ENCODE measurements around the gene HOPX. TPM values are rescaled to one million over a fixed set of nuclear protein-coding genes. Genes with fewer than 3 reads are reported as not detected.
"Not testable (repeated sequence)": the region's sequence is repeated elsewhere in the genome, so short reads cannot be mapped to it uniquely, and the experiment has no call there.

Gene HOPX
- total and polyA plus RNA-seq, 7 experiments from 2014 or later = 0.64 to 46.3 (median 5.5) TPM

- Mint-ChIP-seq H3K27ac (no peak overlapping the region), H3K4me3 (no peak overlapping the region), H3K9me3 (no peaks in the 10 kb centered on the region), H3K36me3 (no peaks in the 10 kb centered on the region), H3K4me1 (peaks cover 0 to 32% (median 8%) of the 10 kb centered on the region in 7 donors), H3K27me3 (peaks cover 0 to 12% (median 0%) of the 10 kb centered on the region in 5 donors)
- intact Hi-C loops (cut with micrococcal nuclease) = no loop called here
- CTCF ChIA-PET = interaction anchor here (0.8 kb wide), 1 partner anchor 108 kb away, joined by 4 read pairs; no protein-coding TSS in a partner anchor
- Histone ChIP-seq H3K4me3 (ENCODE audit: low read length) (no peak overlapping the region), H3K36me3 (ENCODE audit: control insufficient read depth in 2 of 3, insufficient read depth in 3 of 3, low read length in 3 of 3) (no peaks in the 10 kb centered on the region), H3K27ac (ENCODE audit: low read depth, low read length) (no peak overlapping the region), H3K9me3 (ENCODE audit: control insufficient read depth in 2 of 3, low read length in 3 of 3) (no peaks in the 10 kb centered on the region), H3K27me3 (ENCODE audit: control insufficient read depth in 2 of 2, insufficient read depth in 2 of 2, low read length in 2 of 2) (no peaks in the 10 kb centered on the region), H3K4me1 (ENCODE audit: control insufficient read depth in 2 of 2, insufficient read depth in 2 of 2, low read length in 2 of 2) (no peaks in the 10 kb centered on the region)
- DNase-seq (no peak), ATAC-seq (no peak)
- POLR2A ChIA-PET = no interaction called here
These were observed 20.0 kb upstream of the HOPX start for GRCh38 chr4:56701161-56701480.

- Mint-ChIP-seq H3K27me3 (peaks cover 0 to 16% (median 0%) of the 10 kb centered on the region in 5 donors), H3K4me3 (no peak overlapping the region), H3K9me3 (no peaks in the 10 kb centered on the region), H3K4me1 (peaks cover 0 to 42% (median 8%) of the 10 kb centered on the region in 7 donors), H3K27ac (no peak overlapping the region), H3K36me3 (no peaks in the 10 kb centered on the region)
- Histone ChIP-seq H3K27me3 (ENCODE audit: control insufficient read depth in 2 of 2, insufficient read depth in 2 of 2, low read length in 2 of 2) (no peaks in the 10 kb centered on the region), H3K36me3 (ENCODE audit: control insufficient read depth in 2 of 3, insufficient read depth in 3 of 3, low read length in 3 of 3) (no peaks in the 10 kb centered on the region), H3K4me3 (ENCODE audit: low read length) (no peak overlapping the region), H3K4me1 (ENCODE audit: control insufficient read depth in 2 of 2, insufficient read depth in 2 of 2, low read length in 2 of 2) (no peaks in the 10 kb centered on the region), H3K27ac (ENCODE audit: low read depth, low read length) (no peak overlapping the region), H3K9me3 (ENCODE audit: control insufficient read depth in 2 of 3, low read length in 3 of 3) (no peaks in the 10 kb centered on the region)
- ChIA-PET CTCF (interaction anchor here (0.6 kb wide), 1 partner anchor 1005 kb away, joined by 3 read pairs; no protein-coding TSS in a partner anchor), POLR2A (no interaction called here)
- intact Hi-C loops (cut with micrococcal nuclease) = no loop called here
- ATAC-seq (no peak), DNase-seq (no peak)
These were observed 18.5 kb upstream of the HOPX start for GRCh38 chr4:56699537-56700105.

- no peak for DNase-seq
- Histone ChIP-seq H3K36me3 (ENCODE audit: control insufficient read depth in 2 of 3, insufficient read depth in 3 of 3, low read length in 3 of 3) (no peaks in the 10 kb centered on the region), H3K27me3 (ENCODE audit: control insufficient read depth in 2 of 2, insufficient read depth in 2 of 2, low read length in 2 of 2) (no peaks in the 10 kb centered on the region), H3K27ac (ENCODE audit: low read depth, low read length) (no peak overlapping the region), H3K9me3 (ENCODE audit: control insufficient read depth in 2 of 3, low read length in 3 of 3) (no peaks in the 10 kb centered on the region), H3K4me1 (ENCODE audit: control insufficient read depth in 2 of 2, insufficient read depth in 2 of 2, low read length in 2 of 2) (no peaks in the 10 kb centered on the region), H3K4me3 (ENCODE audit: low read length) (no peak overlapping the region)
- H3K36me3 Mint-ChIP-seq = no peaks in the 10 kb centered on the region
- peaks cover 0 to 42% (median 8%) of the 10 kb centered on the region in 7 donors for H3K4me1 Mint-ChIP-seq
- no peak for ATAC-seq
- ChIA-PET POLR2A (no interaction called here), CTCF (no interaction called here)
- H3K9me3 Mint-ChIP-seq = peaks cover 0 to 2% (median 0%) of the 10 kb centered on the region in 11 donors
- H3K27ac Mint-ChIP-seq = no peak overlapping the region
- intact Hi-C loops (cut with micrococcal nuclease) = no loop called here
- no peak overlapping the region for H3K4me3 Mint-ChIP-seq
- peaks cover 0 to 19% (median 0%) of the 10 kb centered on the region in 5 donors for H3K27me3 Mint-ChIP-seq
These were observed 17.2 kb upstream of the HOPX start for GRCh38 chr4:56698329-56698728.

- Histone ChIP-seq H3K9me3 (ENCODE audit: control insufficient read depth in 2 of 3, low read length in 3 of 3) (no peaks in the 10 kb centered on the region), H3K4me3 (ENCODE audit: low read length) (no peak overlapping the region), H3K4me1 (ENCODE audit: control insufficient read depth in 2 of 2, insufficient read depth in 2 of 2, low read length in 2 of 2) (no peaks in the 10 kb centered on the region), H3K36me3 (ENCODE audit: control insufficient read depth in 2 of 3, insufficient read depth in 3 of 3, low read length in 3 of 3) (no peaks in the 10 kb centered on the region), H3K27ac (ENCODE audit: low read depth, low read length) (no peak overlapping the region), H3K27me3 (ENCODE audit: control insufficient read depth in 2 of 2, insufficient read depth in 2 of 2, low read length in 2 of 2) (no peaks in the 10 kb centered on the region)
- H3K27me3 Mint-ChIP-seq = peaks cover 0 to 28% (median 5%) of the 10 kb centered on the region in 5 donors
- peaks cover 0 to 2% (median 0%) of the 10 kb centered on the region in 11 donors for H3K9me3 Mint-ChIP-seq
- ChIA-PET CTCF (interaction anchor here (0.7 kb wide), 1 partner anchor 470 kb away, joined by 3 read pairs; no protein-coding TSS in a partner anchor), POLR2A (no interaction called here)
- DNase-seq (no peak), ATAC-seq (no peak)
- H3K36me3 Mint-ChIP-seq = peaks cover 0 to 4% (median 0%) of the 10 kb centered on the region in 5 donors
- peak overlapping the region in 1 of 9 donors; percentile 21 for H3K27ac Mint-ChIP-seq
- peaks cover 0 to 42% (median 8%) of the 10 kb centered on the region in 7 donors for H3K4me1 Mint-ChIP-seq
- H3K4me3 Mint-ChIP-seq = no peak overlapping the region
- intact Hi-C loops (cut with micrococcal nuclease) = no loop called here
These were observed 15.0 kb upstream of the HOPX start for GRCh38 chr4:56696056-56696455.

GRCh38 chr4:56693476-56693875, 12.4 kb upstream of the HOPX start:
- ATAC-seq; H3K9me3 Mint-ChIP-seq; H3K27ac Mint-ChIP-seq; H3K4me3 Mint-ChIP-seq; H3K9me3 ChIP-seq (ENCODE audit: control insufficient read depth in 2 of 3, low read length in 3 of 3); H3K4me1 ChIP-seq (ENCODE audit: control insufficient read depth in 2 of 2, insufficient read depth in 2 of 2, low read length in 2 of 2); POLR2A ChIA-PET; H3K4me3 ChIP-seq (ENCODE audit: low read length); CTCF ChIA-PET; intact Hi-C loops (cut with micrococcal nuclease); H3K36me3 Mint-ChIP-seq; H3K27me3 ChIP-seq (ENCODE audit: control insufficient read depth in 2 of 2, insufficient read depth in 2 of 2, low read length in 2 of 2); DNase-seq; H3K36me3 ChIP-seq (ENCODE audit: control insufficient read depth in 2 of 3, insufficient read depth in 3 of 3, low read length in 3 of 3); H3K27ac ChIP-seq (ENCODE audit: low read depth, low read length): not testable (repeated sequence)
- H3K27me3 Mint-ChIP-seq = peaks cover 0 to 30% (median 0%) of the 10 kb centered on the region in 5 donors
- H3K4me1 Mint-ChIP-seq = peaks cover 0 to 28% (median 8%) of the 10 kb centered on the region in 7 donors

DNA sequence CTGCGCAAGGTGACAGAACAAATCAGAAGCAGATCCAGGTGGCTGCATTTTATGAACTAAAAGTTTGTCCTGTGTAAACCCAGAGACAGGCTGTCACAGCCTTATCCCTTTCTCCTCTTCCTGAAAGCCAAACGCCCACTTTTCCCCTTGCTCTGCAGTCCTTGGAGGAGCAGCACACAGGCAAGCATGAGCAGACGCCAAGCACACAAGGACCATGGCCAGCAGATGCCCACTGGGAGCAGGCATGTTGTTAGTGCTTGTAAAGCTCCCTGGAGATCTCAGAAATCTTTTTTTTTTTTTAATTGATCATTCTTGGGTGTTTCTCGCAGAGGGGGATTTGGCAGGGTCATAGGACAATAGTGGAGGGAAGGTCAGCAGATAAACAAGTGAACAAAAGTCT, 11.5 kb upstream of the HOPX start:
- Histone ChIP-seq H3K27me3 (ENCODE audit: control insufficient read depth in 2 of 2, insufficient read depth in 2 of 2, low read length in 2 of 2) (no peaks in the 10 kb centered on the region), H3K9me3 (ENCODE audit: control insufficient read depth in 2 of 3, low read length in 3 of 3) (no peaks in the 10 kb centered on the region), H3K4me3 (ENCODE audit: low read length) (no peak overlapping the region), H3K4me1 (ENCODE audit: control insufficient read depth in 2 of 2, insufficient read depth in 2 of 2, low read length in 2 of 2) (no peaks in the 10 kb centered on the region), H3K27ac (ENCODE audit: low read depth, low read length) (no peak overlapping the region), H3K36me3 (ENCODE audit: control insufficient read depth in 2 of 3, insufficient read depth in 3 of 3, low read length in 3 of 3) (no peaks in the 10 kb centered on the region)
- ATAC-seq = no peak
- CTCF ChIA-PET = no interaction called here
- Mint-ChIP-seq H3K9me3 (peaks cover 0 to 2% (median 0%) of the 10 kb centered on the region in 11 donors), H3K27me3 (peaks cover 0 to 26% (median 0%) of the 10 kb centered on the region in 5 donors), H3K36me3 (peaks cover 0 to 4% (median 0%) of the 10 kb centered on the region in 5 donors), H3K27ac (no peak overlapping the region), H3K4me1 (peaks cover 0 to 22% (median 5%) of the 10 kb centered on the region in 7 donors), H3K4me3 (no peak overlapping the region)
- intact Hi-C loops (cut with micrococcal nuclease) = no loop called here
- POLR2A ChIA-PET = no interaction called here
- no peak for DNase-seq

DNA sequence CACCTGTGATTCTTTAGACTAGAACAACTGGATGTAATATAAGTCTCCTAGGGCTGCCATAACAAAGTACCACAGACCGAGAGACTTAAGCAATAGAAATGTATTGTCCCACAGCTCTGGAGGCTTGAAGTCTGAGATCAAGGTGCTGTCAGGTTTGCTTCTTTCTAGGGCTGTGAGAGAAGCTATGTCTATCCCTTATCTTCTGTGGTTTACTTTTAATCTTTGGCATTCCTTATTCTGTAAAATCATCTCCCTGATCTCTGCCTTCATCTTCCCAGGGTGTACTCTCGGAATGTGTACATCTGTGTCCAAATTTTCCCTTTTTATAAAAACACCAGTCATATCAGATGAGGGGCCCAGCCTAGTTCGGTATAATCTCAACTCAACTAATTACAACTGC, 10.3 kb upstream of the HOPX start:
- H3K4me3 ChIP-seq (ENCODE audit: low read length) = no peak overlapping the region
- no peak overlapping the region for H3K27ac ChIP-seq (ENCODE audit: low read depth, low read length)
- H3K9me3 ChIP-seq (ENCODE audit: control insufficient read depth in 2 of 3, low read length in 3 of 3) = no peaks in the 10 kb centered on the region
- H3K4me3 Mint-ChIP-seq = no peak overlapping the region
- peaks cover 0 to 2% (median 0%) of the 10 kb centered on the region in 11 donors for H3K9me3 Mint-ChIP-seq
- peaks cover 0 to 16% (median 0%) of the 10 kb centered on the region in 7 donors for H3K4me1 Mint-ChIP-seq
- H3K36me3 ChIP-seq (ENCODE audit: control insufficient read depth in 2 of 3, insufficient read depth in 3 of 3, low read length in 3 of 3) = no peaks in the 10 kb centered on the region
- no peaks in the 10 kb centered on the region for H3K4me1 ChIP-seq (ENCODE audit: control insufficient read depth in 2 of 2, insufficient read depth in 2 of 2, low read length in 2 of 2)
- H3K27me3 ChIP-seq (ENCODE audit: control insufficient read depth in 2 of 2, insufficient read depth in 2 of 2, low read length in 2 of 2) = no peaks in the 10 kb centered on the region
- intact Hi-C loops (cut with micrococcal nuclease) = no loop called here
- ChIA-PET CTCF (no interaction called here), POLR2A (no interaction called here)
- ATAC-seq = no peak
- H3K36me3 Mint-ChIP-seq = peaks cover 0 to 4% (median 0%) of the 10 kb centered on the region in 5 donors
- H3K27me3 Mint-ChIP-seq = peaks cover 0 to 26% (median 0%) of the 10 kb centered on the region in 5 donors
- DNase-seq = no peak
- H3K27ac Mint-ChIP-seq = no peak overlapping the region

All from naive thymus-derived CD4-positive, alpha-beta T cell (primary cell).